GM19455 (cell line): Measurements from ENCODE around the gene TRIM7.
A peak's percentile ranks its signal among the peaks of the same experiment; 100 is the strongest.
"Not testable (repeated sequence)": the region's sequence is repeated elsewhere in the genome, so short reads cannot be mapped to it uniquely, and the experiment has no call there.

ENCODE experiments used
- ATAC-seq: cut with Tn5 transposase; IDR thresholded peaks from one replicate; pipeline ENCODE4 v1.9.1; 2021; ENCODE audit not compliant: unreplicated experiment

The TRIM7 gene

GRCh38 chr5:181214249-181214648 is 9.3 kb upstream of the TRIM7 start:
- ATAC-seq = not testable (repeated sequence)

GRCh38 chr5:181212934-181213333 is 7.9 kb upstream of the TRIM7 start:
- no peak for ATAC-seq

GRCh38 chr5:181212080-181212479 is 7.1 kb upstream of the TRIM7 start:
- no peak for ATAC-seq

DNA sequence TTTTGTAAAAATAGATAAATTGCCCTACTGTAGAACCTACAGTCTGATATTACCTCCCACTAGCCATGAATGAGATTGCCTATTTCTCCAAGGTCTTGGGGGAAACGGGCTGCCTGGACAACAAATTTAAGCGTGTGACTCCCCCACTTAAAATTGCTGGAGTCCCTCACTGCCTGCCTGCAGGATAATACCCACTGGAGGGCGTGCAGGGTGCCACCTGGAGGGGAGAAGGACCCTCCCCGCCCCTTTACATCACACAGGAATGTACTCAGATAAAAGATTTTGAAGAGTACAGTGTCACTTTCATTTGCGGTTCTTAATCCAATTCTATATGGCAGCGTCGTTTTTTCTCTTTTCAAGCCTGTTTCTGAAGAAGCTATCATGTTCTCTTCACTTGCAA is 6.2 kb upstream of the TRIM7 start:
- ATAC-seq = no peak

DNA sequence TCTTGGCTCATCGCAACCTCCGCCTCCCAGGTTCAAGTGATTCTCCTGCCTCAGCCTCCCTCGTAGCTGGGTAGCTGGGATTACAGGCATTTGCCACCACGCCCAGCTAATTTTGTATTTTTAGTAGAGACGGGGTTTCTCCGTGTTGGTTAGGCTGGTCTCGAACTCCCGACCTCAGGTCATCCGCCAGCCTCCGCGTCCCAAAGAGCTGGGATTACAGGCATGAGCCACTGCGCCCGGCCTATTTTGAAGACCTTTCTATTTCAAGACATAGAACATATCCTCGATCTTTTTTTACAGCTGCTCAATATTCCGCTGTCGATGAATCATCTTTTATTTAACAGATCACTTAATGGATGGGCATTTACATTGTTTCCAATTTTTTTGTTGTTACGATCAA is 5.7 kb upstream of the TRIM7 start:
- not testable (repeated sequence) for ATAC-seq

DNA sequence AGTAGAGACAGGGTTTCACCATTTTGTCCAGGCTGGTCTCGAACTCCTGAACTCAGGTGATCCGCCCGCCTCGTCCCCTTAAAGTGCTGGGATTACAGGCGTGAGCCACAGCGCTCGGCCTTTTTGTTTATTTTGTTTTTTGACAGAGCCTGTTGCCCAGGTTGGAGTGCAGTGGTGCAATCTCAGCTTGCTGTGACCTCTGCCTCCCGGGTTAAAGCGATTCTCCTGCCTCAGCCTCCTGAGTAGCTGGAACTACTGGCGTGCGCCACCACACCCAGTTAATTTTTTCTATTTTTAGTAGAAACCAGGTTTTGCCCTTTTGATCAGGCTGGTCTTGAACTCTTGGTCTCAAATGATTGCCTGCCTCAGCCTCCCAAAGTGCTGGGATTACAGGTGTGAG is 5.2 kb upstream of the TRIM7 start:
- not testable (repeated sequence) for ATAC-seq

DNA sequence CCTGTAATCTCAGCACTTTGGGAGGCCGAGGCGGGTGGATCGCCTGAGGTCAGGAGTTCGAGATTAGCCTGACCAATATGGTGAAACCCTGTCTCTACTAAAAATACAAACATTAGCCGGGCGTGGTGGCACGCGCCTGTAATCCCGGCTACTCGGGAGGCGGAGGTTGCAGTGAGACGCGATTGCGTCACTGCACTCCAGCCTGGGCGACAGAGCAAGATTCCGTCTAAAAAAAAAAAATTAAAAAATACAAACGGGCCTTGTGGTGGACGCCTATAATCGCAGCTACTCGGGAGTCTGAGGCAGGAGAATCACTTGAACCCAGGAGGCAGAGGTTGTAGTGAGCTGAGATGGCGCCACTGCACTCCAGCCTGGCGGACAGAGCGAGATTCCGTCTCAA is 4.0 kb upstream of the TRIM7 start:
- not testable (repeated sequence) for ATAC-seq

DNA sequence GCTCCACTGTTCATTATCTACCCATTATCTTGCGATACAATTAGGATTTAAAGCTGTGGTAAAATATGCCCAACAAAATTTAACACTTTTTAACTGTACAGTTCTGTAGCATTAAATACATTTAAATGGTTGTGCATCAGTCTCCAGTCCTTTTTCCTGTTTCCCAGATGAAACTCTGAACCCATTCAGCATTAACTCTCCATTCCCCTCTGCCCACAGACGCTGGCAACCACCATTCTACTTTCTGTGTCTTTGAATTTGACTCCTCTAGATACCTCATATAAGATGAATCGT is 2.9 kb upstream of the TRIM7 start:
- ATAC-seq = no peak

DNA sequence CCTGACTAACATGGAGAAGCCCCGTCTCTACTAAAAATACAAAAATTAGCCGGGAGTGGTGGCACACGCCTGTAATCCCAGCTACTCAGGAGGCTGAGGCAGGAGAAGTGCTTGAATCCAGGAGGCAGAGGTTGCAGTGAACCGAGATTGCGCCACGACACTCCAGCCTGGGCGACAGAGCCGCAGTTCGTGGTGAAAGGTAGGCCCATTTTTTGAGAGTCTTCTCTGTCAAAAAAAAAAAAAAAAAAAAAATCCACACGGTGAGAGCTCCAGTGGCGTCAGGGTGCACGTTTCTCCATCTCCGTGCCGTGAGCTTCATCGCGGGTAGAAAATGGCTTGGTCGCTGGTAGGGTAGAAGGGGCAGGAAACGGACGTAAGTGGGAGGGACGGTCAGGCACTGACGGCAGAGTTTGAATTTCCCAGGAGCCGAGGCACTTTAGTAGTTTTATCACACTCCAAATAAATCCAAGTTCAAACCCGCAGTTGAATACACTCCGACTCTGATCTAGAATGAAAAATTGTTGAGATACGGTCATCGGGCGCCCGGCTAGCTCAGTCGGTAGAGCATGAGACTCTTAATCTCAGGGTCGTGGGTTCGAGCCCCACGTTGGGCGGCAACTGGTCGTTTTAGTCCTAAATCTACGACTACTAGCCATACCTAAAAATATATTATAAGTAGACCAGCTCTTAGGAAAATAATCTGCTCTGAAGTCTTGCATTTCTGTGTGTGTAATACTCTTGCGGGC is 2.4 kb upstream of the TRIM7 start:
- ATAC-seq = peak; percentile 32

- no peak for ATAC-seq
Observed at GRCh38 chr5:181205761-181206649, 1.0 kb upstream of the TRIM7 start.

DNA sequence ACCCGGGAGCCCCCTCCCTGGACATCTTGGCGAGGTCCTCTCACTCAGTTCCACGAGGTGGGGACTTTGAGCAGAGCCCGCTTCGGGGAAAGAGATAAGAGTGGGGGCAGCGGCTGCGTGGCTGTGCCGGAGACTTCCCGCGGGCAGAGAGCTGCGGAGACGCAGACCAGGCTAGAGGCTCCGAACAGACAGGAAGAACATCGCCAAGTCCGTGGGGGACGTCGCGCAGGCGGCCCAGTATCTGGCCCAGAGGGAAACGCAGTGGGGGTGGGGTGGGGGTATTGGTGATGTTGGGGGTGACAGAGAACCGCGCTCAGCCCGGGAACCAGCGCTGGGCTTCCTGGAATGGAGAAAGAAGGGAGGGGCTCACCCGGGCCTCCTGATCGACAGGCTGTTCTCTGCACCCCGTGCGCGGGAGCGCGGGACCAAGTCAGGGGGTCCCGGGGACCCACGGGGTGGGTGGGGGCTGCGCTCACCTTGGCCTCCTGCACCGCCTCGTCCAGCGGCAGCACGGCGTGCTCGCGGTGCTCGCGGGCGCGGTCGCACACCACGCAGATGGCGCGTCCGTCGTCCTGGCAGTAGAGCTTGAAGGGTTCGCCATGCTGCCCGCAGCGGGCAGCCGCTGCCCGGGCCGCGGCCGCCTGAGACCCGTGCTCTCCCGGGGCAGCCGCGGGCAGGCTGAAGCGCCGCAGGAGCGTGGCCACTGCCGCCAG is 727 bp downstream of the TRIM7 start:
- ATAC-seq = no peak

- ATAC-seq = no peak
Observed at GRCh38 chr5:181203777-181204112, 1.3 kb downstream of the TRIM7 start.

GRCh38 chr5:181203093-181203711 is 1.8 kb downstream of the TRIM7 start:
- no peak for ATAC-seq

DNA sequence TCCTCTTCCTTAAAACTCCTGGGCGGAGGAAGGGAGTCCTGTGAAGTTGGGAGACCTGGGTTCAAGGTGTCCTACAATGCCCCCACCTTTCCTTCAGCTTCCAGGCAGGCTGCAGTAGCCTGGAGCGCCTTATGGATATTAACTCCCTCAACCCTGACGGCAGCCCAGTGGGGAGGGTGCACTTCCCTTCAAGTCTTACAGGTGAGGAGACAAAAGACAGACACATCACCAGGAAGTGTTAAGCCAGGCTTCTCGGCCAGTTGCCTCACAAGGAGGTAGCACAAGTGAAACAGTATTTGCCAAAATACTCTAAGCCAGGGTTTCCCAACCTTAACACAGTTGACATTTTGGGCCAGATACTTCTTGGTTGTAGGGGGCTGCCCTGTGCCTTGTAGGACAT is 4.2 kb downstream of the TRIM7 start:
- ATAC-seq = no peak

DNA sequence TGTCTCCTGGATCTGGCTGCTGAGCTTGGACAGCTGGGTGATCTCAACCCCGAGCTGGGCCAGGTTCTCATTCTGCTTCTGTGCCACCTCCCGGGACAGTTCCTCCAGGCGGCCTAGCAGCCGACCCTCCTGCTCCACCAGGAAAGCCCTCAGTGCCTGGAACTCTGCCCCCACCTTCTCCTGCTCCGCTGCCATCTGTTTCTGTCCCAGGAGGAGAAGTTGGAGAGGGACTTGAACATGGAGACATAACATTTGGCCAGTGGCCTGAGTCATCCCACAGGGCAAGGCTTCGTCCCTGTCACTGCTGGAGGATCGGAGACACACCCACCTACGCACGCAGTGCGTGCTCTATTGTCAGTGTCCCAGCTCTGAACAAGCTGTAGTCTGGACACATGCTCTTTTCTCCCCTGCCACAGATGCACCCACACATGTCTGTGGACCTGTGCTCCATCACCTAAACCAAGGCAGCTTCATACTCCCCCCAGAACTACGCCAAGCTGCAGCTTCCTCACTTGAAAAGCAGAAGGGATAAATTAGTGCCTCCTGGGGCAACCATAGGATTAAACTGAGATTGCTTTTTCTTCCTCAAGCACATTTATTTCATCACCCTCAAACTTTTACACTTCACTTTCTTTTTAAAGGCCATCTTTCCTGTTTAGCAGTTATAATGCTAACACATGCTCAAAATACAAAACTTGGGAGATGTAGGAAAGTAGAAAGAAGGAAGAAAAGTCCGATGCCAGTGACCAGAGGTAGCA is 4.9 kb downstream of the TRIM7 start:
- no peak for ATAC-seq

DNA sequence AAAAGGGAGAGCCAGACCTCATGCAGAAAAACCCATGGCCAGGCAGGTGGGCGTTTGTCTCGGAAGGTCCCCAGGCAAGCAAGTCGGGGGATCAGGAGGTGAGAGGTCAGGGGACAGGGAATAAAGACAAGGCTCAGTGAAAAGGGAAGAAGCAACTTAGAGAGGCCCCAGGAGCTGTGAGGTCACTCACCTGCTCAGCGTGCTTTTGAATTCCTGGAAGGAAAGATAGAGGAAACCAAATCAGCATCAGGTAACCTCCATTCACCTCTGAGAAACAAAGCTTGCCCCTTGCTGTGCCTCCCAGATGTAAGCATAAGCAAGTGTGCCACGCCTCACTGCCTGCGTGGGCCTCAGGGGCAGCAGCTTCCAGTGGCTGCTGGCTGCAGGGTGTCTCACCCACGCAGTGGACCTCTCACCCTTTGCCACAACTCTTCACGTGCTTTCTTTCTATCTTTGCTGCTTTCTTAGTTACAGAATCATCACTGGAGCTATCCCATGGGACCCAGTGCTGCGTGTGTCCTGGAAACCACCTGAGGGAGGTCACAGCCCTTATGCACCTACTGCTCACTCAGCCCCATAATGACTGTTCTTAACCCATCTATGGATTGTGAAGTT is 6.0 kb downstream of the TRIM7 start:
- ATAC-seq = no peak

GRCh38 chr5:181198106-181198685 is 6.8 kb downstream of the TRIM7 start:
- no peak for ATAC-seq

- ATAC-seq = no peak
Observed at GRCh38 chr5:181197326-181197951, 7.6 kb downstream of the TRIM7 start.

GRCh38 chr5:181195249-181195761 is 9.7 kb downstream of the TRIM7 start:
- ATAC-seq = no peak
